NOMO-1 treated with DMSO at 0.1 percent for 48 hours (cell line): ENCODE measurements around the gene STK38L.
"Not testable (repeated sequence)": the region's sequence is repeated elsewhere in the genome, so short reads cannot be mapped to it uniquely, and the experiment has no call there.

Experiments used
- DNase-seq: peaks from one replicate; lab custom pipeline; 2025; ENCODE audit not compliant: unreplicated experiment; lab: John Stamatoyannopoulos, UW

STK38L gene

DNA sequence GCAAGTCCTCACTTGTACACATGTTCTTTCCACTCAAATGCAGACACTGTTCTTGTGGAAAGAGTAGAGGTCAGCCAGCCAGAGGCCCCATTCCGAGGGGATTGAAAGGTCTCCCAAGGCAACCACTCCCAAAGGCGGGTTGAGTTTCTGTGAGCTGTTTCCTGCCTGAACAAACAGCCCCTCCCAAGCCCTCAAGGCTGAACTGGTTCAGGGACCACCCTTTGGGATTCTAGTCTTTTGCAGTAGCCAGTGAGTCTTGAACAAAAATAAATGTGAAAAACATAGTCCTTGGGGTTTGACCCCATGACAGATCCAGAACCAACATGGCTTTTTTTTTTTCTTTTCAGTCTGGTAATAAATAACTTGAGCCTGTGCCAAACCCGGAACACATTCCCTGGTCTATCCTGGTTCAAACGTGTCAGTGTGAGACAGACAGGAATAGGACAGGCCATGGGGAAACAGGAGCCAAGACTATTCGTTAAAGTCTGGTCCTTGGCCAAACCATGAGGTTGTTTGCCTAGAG lies 17.6 kb upstream of the STK38L start:
- DNase-seq = no peak

DNA sequence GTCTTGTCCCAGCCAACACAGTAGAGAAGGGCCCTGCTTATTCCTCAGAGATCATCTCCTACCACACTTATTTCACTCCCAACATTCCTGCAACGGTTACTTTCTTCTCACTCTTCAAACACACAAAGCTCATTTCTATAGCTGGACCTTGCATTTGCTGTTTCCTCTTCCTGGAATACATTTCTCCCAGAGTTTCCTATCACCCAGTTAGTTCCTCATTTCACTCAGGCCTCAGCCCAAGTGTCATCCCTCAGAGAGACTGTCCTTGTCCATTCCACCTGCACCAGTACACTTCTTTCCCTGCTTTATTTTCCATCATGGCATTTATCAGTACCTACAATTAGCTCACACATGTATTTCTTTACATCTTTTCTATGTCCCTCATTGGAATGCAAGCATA lies 14.7 kb upstream of the STK38L start:
- DNase-seq = peak; percentile 16

DNA sequence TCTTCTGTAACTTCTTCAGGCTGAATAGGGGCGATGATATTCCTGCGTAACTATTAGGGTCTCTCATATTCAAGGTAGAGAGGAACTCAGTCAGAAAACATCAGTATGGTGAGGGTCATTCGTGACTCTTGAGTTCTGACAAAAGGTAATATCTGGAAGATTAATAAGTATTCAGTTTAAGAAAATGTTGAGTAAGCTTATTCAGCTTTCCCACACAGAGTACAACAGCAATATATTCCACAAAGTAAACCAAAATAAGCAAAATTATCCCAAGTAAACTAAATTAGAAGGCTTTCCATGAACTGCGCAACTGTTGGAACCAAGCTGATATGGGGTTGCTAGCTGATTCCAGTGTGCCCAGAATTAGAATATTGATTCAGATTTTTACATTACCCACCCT lies 12.7 kb upstream of the STK38L start:
- DNase-seq = not testable (repeated sequence)

DNA sequence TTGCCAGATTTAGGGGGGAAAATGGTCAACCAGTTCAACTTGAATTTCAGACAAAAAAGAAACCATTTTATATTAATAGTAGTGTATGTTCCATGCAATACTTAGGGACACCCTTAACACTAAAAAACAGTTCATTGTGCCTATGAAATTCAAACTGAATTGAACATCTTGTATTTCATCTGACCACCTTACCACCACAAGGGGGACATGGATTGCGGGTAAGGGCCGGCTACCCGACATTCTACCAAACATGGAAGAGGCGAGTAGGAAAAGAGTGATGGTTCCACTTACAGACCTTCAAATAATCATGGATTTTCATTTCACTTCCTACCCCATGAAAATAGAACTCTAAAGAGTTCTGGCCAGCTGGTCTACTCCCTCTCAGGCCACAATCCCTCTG lies 10.3 kb upstream of the STK38L start:
- no peak for DNase-seq

DNA sequence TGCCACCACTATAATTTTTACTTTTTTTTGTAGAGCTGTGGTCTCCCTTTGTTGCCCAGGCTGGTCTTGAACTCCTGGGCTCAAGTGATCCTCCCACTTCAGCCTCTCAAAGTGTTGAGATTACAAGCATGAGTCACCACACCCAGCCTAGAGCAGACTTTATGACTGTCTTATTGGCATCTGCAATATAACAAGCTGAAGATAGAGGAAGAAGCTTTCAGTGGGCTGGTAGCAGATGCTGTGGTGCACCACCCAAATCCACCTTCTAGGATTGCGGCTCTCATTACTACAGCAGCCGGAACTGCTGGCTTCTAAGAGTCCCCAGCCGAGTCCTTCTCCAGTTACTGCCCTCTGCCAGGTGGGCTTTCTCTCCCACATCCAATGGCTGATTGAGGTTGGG lies 7.6 kb upstream of the STK38L start:
- DNase-seq = peak; percentile 95

DNA sequence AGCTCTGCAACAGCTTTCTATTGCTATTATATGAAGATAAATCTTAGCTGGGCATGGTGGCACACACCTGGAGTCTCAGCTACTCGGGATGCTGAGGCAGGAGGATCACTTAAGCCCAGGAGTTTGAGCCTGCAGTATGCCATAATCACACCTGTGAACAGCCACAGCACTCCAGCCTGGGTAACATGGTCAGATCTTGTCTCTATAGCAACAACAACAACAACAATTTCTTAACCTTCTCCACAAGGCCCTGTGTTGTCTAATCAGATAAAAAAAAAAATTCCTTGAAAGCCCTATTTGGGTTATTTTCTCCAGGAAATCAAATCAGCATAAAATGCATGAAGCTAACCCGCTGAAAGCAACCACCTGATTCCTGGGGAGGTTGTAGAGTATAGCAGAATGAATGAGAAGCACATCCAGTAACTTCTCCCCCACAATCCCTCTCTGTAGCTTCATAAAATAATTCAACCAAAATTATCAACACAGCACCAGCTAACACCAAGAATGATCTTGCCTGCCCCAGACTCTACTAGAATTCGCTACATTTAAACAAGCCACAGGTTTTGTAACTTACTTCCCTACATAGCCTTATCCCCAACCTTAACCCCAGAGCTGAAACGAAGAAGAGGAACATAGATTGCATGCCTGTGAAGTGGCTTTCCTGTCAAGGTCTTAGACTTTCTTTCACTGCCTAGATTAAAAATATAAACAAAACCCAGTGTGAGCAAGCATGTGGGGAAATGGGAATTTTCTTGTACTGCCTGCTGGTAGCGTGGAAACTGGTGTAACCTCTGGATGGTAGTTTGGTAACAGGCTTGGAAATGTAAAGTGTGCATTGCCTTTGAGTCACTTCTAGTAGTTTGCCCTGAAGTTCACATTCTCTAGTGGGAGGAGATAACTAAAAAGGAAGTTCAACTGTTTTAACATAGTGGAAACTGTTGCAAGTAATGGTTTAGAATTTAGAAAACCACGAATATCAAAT lies 6.0 kb upstream of the STK38L start:
- peak; percentile 96 for DNase-seq

DNA sequence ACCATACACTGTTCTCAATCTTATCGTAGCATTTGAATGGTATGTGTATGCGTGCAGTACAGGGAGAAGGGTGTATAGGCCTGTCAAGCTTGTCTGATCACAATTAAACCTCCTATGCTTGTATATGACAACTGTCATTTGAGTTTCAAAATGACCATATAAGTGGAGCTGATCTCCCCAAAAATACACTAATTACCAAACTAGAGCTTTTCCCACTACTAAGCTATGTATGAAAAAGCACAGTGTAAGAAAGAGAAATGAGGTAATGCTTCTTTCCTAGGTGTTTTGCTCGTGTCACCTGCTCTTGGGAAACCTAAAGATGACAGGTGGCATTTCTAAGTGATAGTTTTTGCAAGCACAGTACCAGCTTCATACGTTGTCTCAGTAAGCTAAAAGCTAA lies 1.1 kb upstream of the STK38L start:
- DNase-seq = no peak

DNA sequence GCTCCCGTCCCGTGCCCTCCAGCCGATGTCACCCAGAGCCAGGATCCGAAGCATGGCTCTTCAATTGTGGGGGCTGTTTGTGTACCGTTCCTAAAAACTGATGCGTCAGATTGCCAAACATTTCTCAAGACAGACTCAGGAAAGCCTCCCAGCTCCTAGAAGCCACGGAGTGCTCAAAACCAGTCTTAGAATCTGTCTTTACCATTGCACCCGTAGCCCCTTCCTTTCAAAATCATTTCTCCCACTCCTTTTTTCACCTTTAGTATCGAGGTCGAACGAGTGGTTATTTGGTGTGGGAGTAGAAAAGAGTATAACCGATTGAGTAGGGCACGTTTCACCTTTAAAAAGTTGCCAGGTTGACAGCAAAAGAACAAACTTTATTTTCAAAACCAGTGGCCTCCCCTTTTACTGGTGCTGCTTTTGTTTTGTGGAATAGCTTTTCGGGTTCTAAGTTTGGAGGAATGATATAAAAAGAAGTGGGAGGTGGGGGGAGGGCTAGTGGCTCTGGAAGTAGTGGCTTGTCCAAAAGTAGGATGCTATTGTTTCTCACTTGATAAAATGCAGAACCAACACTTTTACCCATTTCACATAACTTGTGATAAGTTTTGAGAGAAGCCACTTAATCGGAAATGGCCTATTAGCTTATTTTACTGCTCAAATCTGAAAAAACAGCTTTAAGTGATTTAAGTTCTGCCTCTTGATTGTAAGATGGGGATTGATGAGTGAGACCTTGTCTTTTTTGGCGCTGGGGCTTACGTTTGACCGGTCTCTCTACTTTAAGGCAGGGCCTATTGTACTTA lies 803 bp downstream of the STK38L start:
- peak; percentile 31 for DNase-seq

DNA sequence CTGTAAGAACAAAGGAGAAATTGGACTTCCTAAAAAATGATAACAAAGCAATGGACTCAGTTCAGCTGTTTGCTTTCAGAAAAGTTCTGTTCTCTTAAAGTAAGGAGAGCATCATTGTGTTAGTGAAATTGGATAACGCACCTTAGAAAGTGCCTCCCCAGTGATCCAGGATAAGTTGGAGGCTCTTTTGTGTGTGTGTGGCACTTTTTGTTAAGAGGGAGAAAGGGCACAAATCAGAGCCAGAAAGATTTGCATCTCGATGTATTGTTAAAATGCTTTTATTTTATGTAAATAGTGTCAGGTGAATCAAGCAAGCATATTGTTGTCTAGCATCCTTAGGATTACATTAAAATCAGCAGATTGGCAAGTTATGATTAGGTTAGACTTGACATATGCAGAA lies 2.1 kb downstream of the STK38L start:
- DNase-seq = no peak

DNA sequence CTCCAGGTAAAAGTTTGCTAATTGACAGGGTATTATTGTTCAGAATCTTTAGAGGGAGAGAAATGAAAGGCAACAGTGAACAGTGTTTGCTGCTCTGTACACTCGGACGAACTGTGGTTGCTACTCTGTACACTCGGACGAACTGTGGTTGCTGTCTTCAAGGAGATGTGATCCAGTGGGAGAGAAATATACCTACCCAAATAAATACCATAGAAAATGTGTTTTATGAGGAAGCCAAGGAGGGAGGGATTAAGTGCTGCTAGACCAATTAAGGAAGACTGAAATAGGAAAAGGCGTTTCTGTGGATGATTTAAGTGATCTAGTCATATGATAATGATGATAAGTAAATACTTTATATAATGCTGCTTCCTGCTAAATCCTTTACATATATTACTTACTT lies 2.7 kb downstream of the STK38L start:
- no peak for DNase-seq

DNA sequence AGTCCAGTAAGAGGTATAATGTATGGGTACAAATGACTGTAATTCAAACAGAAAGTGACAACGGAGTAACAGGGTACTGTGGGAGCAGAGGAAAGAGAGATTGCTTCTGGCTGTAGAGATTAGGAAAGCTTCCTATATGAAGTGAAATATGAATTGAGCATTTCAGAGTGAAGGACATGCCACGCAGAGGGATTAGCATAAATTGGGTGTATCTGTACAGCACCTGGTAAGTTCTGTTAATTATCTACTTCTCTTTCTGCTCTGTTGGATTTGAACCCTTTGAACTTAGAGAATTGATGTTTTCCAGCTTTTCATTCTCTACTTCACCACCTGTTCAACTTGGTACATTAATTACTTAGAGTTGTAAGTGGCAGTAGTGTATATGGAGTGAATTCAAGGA lies 8.8 kb downstream of the STK38L start:
- DNase-seq = no peak

DNA sequence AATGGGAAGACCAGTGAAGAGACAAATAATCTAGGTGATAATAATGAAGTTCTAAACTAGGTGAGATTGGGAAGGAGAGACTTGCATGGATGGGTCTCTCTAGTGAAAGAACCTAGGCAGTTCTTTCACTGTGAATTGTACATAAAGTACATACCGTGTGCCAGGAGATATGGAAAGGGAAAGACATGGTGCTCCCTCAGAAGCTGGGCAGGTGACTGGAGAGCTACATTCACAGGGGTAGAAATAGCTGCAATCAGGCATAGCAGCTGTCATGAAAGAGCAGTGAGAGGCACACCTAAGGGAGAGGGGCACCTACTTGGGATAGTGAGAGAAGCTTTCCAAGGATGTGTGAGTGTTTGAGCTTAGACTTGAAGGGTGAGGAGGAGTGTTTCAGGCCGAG lies 9.3 kb downstream of the STK38L start:
- no peak for DNase-seq

DNA sequence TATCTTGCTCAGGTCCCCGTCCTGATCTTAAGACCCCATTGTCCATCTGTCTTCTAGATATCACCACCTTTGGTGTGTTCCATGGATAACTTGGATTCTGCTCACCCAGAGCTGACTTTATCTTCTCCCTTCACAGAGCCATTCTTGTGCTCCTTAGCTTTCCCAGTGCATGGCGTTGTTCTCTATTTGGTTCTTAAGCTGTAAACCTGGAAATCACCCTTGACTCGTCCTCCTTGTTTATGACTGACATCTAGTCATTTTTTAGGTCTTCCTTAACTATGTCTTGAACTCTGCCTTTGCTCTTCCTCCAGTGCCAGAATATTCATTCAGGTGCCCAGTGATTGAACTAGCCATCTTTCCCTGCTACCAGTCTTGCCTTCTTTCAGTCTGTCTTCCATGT lies 11.7 kb downstream of the STK38L start:
- no peak for DNase-seq

DNA sequence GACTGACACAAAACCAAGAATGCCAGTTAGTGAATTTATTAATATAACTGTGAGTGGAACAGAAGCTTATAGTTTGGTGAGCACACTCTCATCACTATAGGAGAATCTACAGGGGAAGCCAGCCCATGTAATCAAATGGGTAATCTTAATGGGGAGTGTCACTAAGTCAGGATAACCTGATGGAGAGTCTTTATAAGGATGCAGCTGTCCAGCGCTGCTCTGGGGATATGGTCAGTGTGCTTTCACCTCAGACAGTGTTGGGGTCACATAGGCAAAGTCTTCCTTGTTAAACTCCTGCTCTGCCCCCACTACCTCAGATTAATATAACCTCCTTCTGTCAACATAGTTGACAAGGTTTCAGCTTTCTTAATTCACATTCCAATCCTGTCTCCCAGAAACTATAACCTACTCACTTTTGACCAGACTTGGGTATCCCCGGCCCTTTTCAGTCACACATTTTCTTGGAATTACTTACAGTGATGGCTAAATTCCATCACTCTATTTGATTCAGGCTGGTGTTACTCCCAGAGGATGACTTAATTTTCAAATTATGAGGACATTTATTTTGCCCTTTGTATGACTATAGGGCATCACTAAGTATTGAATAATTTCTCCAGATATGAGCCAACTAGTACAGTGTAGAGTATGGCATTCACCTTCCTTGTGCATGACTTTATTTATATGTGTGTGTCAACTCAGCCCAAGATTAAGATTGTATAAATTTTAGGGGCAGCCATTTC lies 13.2 kb downstream of the STK38L start:
- no peak for DNase-seq

DNA sequence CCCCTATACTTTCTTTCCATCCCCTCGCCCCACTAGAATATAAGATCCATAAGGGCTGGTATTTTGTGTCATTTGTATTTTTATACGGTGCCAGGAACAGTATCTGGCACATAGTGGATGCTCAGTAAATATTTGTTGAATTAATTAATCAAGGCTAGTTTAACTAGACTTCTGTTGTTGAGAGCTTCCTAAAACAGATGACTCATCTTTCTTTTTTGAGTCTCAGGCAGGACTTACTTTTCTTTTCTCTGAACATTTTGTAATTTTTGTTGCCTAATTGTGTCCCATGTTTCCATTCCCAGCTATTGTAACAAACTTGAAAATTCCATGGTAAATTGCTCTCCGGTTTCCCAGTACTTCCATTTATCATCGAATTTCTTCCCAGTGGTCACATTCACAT lies 16.7 kb downstream of the STK38L start:
- peak; percentile 47 for DNase-seq

DNA sequence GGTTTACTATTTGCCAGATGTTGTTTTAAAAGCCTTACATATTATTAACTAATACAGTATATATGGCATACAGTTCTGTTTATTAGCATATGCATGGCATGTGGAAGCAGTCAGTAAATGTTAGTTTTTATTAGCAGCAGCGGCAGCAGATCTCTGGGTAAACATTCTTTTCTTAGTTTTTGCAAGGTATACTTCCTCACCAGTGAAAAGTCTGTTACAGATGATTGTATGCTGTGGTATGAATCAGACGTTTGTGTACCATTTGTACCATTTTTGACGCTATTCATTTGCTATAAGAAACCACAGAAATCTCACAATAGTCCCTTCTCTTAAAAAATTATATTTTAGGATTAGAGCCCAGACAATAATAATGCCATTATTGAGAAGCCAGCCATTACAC lies 17.8 kb downstream of the STK38L start:
- DNase-seq = no peak

DNA sequence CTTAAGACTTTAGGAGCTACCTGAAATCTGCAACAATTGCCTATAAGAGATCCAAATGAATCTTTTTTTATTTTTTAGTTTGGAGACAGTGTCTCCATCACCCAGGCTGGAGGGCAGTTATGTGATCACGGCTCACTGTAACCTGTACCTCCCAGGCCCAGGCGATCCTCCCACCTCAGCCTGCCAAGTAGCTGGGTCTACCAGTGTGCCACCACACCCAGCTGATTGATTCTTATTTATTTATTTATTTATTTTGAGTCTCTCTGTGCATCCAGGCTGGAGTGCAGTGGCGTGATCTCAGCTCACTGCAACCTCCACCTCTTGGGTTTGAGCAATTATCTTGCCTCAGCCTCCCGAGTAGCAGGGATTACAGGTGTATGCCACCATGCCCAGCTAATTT lies 26.1 kb downstream of the STK38L start:
- no peak for DNase-seq

DNA sequence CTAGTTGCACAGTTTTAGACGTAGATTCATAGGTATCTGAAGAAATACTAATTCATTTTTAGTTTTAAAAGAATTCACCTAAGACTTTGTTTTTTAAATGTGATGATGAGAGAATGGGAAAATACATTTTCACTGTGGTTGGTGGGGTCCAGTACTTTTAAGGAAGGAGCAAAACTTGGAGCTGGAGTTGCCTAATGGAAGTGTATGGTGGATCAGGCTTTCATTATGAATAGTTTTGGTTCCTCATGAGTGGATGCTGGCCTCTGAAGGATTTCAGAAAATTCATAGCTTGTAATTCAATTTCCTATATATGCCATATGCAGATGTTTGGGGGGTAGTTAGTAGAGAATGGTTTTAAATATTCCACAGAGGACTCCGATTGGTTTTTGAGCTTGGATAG lies 27.1 kb downstream of the STK38L start:
- DNase-seq = no peak

DNA sequence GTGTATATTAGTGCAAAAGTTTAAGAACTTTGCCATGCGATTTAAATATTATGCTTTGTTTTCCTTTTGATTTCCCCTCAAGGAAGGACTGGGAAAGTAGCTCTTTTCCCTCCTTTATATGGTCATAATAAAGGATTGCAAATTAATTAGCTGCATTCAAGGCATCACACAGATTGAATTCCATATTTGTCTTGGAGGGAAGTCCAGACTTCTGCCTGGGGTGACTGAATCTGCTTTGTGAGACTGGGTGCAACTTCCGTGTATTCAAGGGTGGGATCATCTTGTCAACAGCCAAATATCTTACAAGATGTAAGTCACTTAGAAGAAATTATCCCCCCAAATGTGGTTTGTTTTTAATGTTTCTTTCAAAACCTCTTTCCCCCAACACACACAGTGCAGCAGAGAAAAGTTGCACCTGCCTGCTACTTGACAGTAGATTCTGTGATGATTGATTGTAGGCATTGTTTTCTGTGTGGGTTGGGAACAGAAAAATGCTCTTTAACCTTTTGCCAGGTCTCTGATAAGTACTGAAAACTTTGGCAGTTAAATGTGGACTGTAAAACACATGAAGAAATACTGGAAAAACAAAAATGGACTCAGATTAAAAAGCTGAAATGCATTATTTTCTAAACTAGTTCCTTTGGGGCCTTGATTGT lies 28.4 kb downstream of the STK38L start:
- DNase-seq = no peak

DNA sequence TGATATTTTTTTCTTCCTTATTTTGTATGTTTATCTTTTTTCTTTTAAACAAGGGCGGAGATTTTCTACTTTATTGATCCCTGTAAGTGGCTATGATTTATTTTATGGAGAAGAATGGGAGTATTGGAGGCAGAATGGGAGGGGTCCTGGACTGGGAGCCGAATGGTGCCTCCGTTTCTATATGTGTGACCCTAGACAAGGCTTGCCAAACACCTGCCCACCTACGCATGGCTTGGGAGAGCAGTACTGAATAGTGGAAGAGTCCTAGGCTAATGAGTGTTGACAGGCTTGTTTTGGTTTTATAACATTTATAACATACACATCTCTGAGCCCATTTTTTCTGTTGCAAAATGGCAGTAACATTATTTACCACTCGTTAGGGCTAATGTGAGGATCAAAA lies 29.0 kb downstream of the STK38L start:
- no peak for DNase-seq

DNA sequence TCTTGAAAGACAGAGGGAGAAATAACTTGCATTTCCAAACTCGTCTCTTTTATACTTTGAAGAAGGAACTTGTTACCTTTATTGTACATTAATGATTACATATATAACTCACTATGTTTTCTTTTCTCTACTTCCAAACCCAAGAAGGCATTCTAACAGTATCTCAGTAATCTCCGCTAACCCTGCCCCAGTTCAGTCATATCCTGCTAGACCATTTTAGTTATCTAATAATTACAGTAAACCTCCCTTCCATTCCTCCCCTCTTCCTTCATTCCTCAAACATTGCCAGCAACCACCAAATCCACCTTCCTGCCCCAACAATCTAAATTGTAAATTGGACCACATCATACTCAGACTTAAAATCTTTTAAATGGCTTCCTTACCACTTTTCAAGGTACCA lies 30.6 kb downstream of the STK38L start:
- DNase-seq = no peak
